PFSK-1 (cell line): ENCODE measurements around the gene LIME1.

Experiments
- FOXP2 ChIP-seq: optimal IDR thresholded peaks from 2 replicates; pipeline ENCODE3; 2011; ENCODE audit warnings: borderline replicate concordance, control low read depth, inconsistent platforms; ENCODE audit not compliant: insufficient read depth; ENCODE audit errors: extremely low read length, extremely low read depth
- POLR2AphosphoS5 ChIP-seq: IDR thresholded peaks from 2 replicates; pipeline ENCODE4 v1.6.1; 2012; ENCODE audit warnings: low read depth, mild to moderate bottlenecking, control low read depth, low read length, moderate library complexity
- REST ChIP-seq, 2 experiments: IDR thresholded peaks; 2 replicates each; pipeline versions ENCODE4 v1.6.1 to v1.8.0; 2011 to 2012; ENCODE audit warnings: low read depth in 2 of 2, low read length in 2 of 2, control low read depth in 1 of 2, inconsistent platforms in 1 of 2, mild to moderate bottlenecking in 1 of 2, moderate library complexity in 1 of 2; ENCODE audit not compliant: insufficient read depth in 1 of 2
- SIN3A ChIP-seq: IDR thresholded peaks from 2 replicates; pipeline ENCODE4 v1.6.1; 2012; ENCODE audit warnings: mild to moderate bottlenecking, low read length, moderate library complexity, borderline replicate concordance; ENCODE audit not compliant: insufficient read depth
- TAF1 ChIP-seq: IDR thresholded peaks from 2 replicates; pipeline ENCODE4 v1.6.1; 2012; ENCODE audit warnings: low read length, control low read depth, borderline replicate concordance; ENCODE audit not compliant: insufficient read depth

GRCh38 chr20:63785691-63786131, 49.2 kb downstream of the LIME1 start:
- TF ChIP-seq TAF1 = no peak
- TF ChIP-seq REST (IDR thresholded peaks at IDR 0.05; ENCODE audit: insufficient read depth in 1 of 2, low read depth in 2 of 2, low read length in 2 of 2) = no peak
- TF ChIP-seq POLR2AphosphoS5 = no peak
- TF ChIP-seq SIN3A = no peak
- no peak for TF ChIP-seq FOXP2
